Lower lobe of right lung (tissue), 2 donors: ENCODE measurements around the gene CCDC149. TPM values are rescaled to one million over a fixed set of nuclear protein-coding genes. Genes with fewer than 3 reads are reported as not detected.
"Not testable (repeated sequence)": the region's sequence is repeated elsewhere in the genome, so short reads cannot be mapped to it uniquely, and the experiment has no call there.

Experiments used
- ATAC-seq, 2 donors: fragments of 200-7000 bp; cut with Tn5 transposase; one replicate each; pipeline ENCODE4 v1.9.1; 2020 to 2022; ENCODE audit warnings: mild to moderate bottlenecking in 2 of 2, moderate library complexity in 2 of 2
- DNase-seq: peaks from one replicate; pipeline ENCODE4 v3.0.0-alpha.2; 2020
- H3K27ac ChIP-seq: fragments of 200-600 bp; one replicate; pipeline ENCODE4 v1.8.0; 2022
- H3K27me3 ChIP-seq: fragments of 200-600 bp; one replicate; pipeline ENCODE4 v1.8.0; 2022; ENCODE audit warnings: low read depth
- H3K36me3 ChIP-seq: fragments of 200-600 bp; one replicate; pipeline ENCODE4 v1.8.0; 2022; ENCODE audit warnings: mild to moderate bottlenecking
- H3K4me1 ChIP-seq: fragments of 200-600 bp; one replicate; pipeline ENCODE4 v1.8.0; 2022
- H3K4me3 ChIP-seq: fragments of 200-600 bp; one replicate; pipeline ENCODE4 v1.8.0; 2022; ENCODE audit warnings: mild to moderate bottlenecking
- H3K9me3 ChIP-seq: fragments of 200-600 bp; one replicate; pipeline ENCODE4 v1.8.0; 2022
- CTCF ChIP-seq: fragments of 200-600 bp; IDR thresholded peaks from one replicate; pipeline ENCODE4 v1.8.0; 2022; ENCODE audit warnings: antibody characterized with exemption, mild to moderate bottlenecking
- intact Hi-C: fragments of 100-400 bp; cut with DNase I; formaldehyde crosslinking; loops from one replicate; pipeline ENCODE4 v1.11.0; 2022
- total RNA-seq: library from RNA; stranded (reverse); fragmentation: NEBNext Ultra II Directional; extraction: Animal tissue kit (Norgen Biotek cat#: 25700); gene quantifications from one replicate; pipeline ENCODE4 v1.2.1, GENCODE V29; 2021
- donor health status: DM: no; HTN: yes; CAD: no; lungs with severe emphysema.

The CCDC149 gene
- total RNA-seq, 1 donor from 2014 or later, result 23.8 TPM

DNA sequence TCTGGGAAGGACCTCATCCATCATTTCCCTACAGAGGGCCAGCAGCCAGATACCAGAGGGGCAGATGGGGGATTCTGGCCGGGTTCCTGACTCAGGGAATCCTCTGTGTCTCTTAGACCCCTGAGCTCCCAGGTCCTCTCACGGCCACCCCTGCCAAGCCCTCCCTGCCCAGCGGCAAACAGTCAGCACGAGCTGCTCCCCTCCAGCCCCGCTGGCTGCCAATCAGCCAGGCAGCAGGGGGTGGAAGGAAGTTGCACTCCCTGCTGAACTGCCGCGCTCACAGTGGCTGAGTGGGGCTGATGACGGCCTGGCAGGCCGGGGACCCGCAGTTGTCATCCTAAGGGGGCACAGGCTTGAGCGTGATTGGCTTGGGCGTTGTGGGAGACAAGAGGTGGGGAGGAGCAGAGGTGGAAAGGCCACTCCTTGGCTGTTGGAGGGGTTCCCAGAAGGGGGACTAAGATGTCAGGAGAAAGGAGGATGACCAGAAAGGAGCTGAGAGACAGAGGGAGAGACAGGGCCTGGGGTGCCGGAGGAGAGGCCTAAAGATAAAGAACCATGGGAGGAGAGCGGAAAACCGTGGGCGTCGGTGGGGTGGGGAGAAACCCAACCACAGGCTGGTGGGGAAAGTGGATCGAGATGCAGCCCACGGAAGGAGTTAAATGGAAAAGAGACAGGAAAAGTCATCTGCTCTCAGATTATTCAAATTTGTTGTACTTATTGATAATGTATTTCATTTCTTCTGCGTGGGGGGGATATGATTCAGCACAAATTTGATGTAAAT, 4.4 kb upstream of the CCDC149 start:
- ATAC-seq, result no peak
- no peak for DNase-seq
- intact Hi-C loops, result no loop called here
- TF ChIP-seq CTCF, result no peak
- H3K9me3 ChIP-seq, result peaks cover 8% of the 10 kb centered on the region
- no peaks in the 10 kb centered on the region for H3K27me3 ChIP-seq
- H3K4me1 ChIP-seq, result no peaks in the 10 kb centered on the region
- no peak overlapping the region for H3K4me3 ChIP-seq
- no peak overlapping the region for H3K27ac ChIP-seq
- H3K36me3 ChIP-seq, result no peaks in the 10 kb centered on the region

DNA sequence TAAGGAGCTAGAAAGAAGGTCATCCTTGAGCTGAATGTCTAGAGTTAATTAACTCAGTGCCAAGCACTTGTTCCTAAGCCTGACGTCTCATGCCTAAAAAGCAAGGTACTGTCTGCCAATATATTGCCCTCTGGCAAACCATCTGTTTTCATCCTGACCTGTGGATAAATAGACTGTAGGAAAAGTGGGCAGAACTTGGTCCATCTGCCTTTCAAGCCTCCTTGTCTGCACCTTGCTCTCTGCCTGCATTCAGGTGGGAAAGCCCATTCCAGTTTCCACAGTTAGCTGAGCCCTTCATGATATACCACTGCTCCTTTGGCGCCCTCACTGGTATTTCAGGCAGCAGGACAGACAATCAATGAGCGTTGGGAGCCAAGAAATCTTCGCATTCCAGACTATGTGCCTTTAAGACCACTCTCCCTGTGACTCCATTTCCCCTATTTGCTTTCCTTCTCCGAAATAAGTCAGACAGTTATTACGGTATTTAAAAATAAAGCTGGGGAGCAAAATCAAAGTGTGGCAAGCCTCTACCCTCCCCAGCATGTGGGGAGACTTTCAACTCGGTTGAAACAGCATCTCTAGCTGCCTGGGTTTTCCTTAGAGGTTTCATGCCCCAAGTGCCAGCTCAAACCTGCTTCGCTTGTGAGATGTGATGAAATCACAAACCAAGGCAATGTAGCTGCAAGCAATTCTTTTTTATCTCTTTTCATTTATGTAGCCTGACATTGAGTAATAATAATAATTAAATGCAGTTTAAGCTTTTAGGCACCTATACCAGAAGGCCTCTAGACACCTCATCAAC, 2.5 kb upstream of the CCDC149 start:
- no peak overlapping the region for H3K4me3 ChIP-seq

GRCh38 chr4:24914460-24914859, 1.6 kb upstream of the CCDC149 start:
- H3K27me3 ChIP-seq, result no peaks in the 10 kb centered on the region

More for the DNA sequence above, 2.5 kb upstream of the CCDC149 start:
- no peak for DNase-seq
- intact Hi-C loops, result no loop called here
- no peak for TF ChIP-seq CTCF
- Histone ChIP-seq H3K27ac (no peak overlapping the region), H3K4me1 (peaks cover 8% of the 10 kb centered on the region), H3K27me3 (no peaks in the 10 kb centered on the region), H3K9me3 (peaks cover 4% of the 10 kb centered on the region), H3K36me3 (peaks cover 2% of the 10 kb centered on the region)
- no peak for ATAC-seq

DNA sequence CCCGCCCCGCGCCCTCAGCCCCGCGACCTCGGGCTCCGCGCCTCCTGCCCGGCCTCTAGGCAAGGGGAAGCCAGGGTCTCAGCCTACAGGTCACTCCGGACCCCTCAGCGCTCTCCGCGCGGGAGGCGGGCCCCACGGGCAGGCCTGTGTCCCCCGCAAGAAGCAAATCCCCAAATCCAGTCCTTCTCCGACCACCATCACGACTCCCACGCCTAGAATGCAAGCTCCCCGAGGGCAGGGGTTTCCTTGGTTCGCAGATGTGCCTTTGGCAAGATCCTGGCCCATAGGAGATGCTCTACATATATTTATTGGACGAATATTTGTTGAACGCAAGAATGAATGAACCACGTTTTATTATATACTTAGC, 260 bp upstream of the CCDC149 start:
- Histone ChIP-seq H3K27ac (peak overlapping the region; percentile 92), H3K9me3 (peaks cover 3% of the 10 kb centered on the region), H3K4me1 (peaks cover 8% of the 10 kb centered on the region), H3K27me3 (no peaks in the 10 kb centered on the region), H3K36me3 (peaks cover 17% of the 10 kb centered on the region), H3K4me3 (peak overlapping the region; percentile 63)
- ATAC-seq, result no peak
- no peak for TF ChIP-seq CTCF
- DNase-seq, result no peak
- intact Hi-C loops, result no loop called here

More at GRCh38 chr4:24914460-24914859, 1.6 kb upstream of the CCDC149 start:
- DNase-seq (no peak), ATAC-seq (no peak)
- intact Hi-C loops, result no loop called here
- peaks cover under 1% of the 10 kb centered on the region for H3K9me3 ChIP-seq
- no peak overlapping the region for H3K27ac ChIP-seq
- no peak for TF ChIP-seq CTCF
- peaks cover 11% of the 10 kb centered on the region for H3K36me3 ChIP-seq
- H3K4me1 ChIP-seq, result peaks cover 8% of the 10 kb centered on the region
- no peak overlapping the region for H3K4me3 ChIP-seq

DNA sequence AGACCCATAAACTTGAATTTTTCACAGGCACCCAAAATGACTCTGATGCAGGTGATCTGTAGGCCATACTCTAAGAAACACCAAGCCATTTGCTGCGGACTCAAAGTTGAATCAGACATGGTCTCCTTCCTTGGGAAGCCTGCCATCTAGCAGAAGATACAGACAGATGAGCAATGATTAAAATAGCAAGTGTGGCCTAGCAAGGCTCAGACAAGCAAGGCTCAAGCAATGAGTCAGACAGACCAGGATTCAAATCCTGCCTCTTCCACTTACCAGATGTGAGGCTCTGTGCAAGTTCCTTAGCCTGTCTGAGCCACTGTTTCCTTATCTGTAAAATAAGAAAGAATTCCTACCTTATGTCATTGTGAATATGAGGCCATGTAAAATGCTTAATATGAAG, 2.3 kb downstream of the CCDC149 start:
- H3K27me3 ChIP-seq, result no peaks in the 10 kb centered on the region
- H3K4me1 ChIP-seq, result peaks cover 8% of the 10 kb centered on the region
- no peak for TF ChIP-seq CTCF
- DNase-seq (no peak), ATAC-seq (no peak)
- intact Hi-C loops, result no loop called here
- H3K9me3 ChIP-seq, result peaks cover 3% of the 10 kb centered on the region
- peaks cover 17% of the 10 kb centered on the region for H3K36me3 ChIP-seq
- H3K4me3 ChIP-seq, result no peak overlapping the region
- no peak overlapping the region for H3K27ac ChIP-seq

DNA sequence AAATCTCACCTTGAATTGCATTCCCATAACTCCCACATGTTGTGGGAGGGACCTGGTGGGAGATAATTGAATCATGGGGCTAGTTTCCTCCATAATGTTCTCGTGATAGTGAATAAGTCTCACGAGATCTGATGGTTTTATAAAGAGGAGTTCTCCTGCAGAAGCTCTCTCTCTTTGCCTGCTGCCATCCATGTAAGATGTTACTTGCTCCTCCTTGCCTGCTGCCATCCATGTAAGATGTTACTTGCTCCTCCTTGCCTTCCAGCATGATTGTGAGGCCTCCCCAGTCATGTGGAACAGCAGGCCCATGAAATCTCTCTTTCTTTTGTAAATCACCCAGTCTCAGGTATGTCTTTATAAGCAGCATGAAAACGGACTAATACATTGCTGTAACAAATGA, 3.2 kb downstream of the CCDC149 start:
- intact Hi-C loops, H3K27ac ChIP-seq, H3K4me3 ChIP-seq, ATAC-seq, H3K9me3 ChIP-seq, H3K27me3 ChIP-seq, DNase-seq, H3K4me1 ChIP-seq: not testable (repeated sequence)
- peaks cover 17% of the 10 kb centered on the region for H3K36me3 ChIP-seq
